ENCODE results near the gene LRIT3.
"Not testable (repeated sequence)": the region's sequence is repeated elsewhere in the genome, so short reads cannot be mapped to it uniquely, and the experiment has no call there.

The LRIT3 gene

DNA sequence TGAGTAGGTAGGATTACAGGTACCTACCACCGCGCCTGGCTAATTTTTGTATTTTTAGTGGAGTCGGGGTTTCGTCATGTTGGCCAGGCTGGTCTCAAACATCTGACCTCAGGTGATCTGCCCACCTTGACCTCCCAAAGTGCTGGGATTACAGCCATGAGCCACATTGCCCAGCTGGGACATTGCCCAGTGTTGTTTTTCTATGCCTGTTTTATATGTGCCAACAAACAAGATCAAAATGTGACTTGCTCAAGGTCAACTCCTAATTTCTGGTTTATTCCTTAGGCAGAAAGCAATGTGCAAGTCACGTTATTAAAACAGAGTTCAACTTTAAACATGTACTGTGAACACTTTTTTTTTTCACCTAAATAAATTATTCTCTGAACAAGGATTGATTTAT lies 2.7 kb downstream of the LRIT3 start:
- no peak for DNase-seq

DNA sequence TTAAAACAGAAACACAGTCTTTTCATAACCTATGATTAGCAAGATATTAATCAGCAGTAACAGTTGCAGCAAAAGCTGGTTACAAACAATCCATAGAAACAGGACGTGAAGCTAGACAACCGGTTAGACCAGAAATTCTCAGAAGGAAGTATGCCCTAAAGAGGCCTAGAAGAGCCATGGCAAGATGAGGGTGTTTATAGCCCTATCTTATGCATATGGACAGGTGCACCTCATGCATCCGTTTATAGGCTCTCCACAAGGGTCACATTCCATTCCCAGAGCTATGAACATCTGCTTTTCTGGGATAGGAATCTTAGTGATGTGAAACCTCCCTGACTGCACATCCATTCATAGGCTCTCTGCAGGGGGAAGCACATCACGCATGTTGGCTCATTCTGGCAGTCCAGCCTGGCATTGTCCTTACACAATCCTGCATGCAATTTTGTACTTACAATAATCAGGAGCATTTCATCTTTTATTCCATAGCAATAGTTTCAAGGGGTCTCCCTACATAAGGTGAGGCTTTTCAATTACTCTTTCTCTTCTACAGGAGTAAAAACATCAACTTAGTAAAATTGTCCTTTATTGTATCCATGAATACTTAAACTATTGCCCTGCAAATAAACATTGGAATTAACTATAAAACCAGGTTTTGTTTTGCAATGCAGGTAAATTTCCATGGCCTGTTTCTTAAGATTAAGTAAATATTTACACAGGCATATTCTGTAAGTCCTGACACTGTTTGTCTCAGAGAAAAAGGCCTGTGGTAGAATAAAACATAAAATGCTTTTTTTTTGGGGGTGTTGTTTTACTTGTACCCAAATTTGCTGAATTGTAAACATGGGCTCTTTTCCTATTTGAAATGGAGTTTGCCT lies 11.8 kb downstream of the LRIT3 start:
- DNase-seq, result not testable (repeated sequence)

DNA sequence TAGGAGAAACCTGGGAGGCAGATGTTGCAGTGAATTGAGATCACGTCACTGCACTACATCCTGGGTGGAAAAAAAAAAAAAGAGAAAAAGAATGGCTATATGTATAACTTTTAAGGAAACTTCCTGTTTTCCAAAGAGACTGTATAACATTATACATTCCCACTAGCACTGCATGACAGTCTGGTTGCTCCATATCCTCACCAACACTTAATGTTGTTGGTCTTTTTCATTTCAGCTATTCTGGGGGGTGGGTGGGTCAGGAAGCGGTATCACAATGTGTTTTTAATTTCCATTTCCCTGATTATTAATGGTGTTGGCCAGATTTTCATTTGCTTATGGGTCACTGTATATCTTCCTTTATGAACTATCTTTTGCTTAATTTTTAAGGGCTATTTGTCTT lies 13.4 kb downstream of the LRIT3 start:
- no peak for DNase-seq

DNA sequence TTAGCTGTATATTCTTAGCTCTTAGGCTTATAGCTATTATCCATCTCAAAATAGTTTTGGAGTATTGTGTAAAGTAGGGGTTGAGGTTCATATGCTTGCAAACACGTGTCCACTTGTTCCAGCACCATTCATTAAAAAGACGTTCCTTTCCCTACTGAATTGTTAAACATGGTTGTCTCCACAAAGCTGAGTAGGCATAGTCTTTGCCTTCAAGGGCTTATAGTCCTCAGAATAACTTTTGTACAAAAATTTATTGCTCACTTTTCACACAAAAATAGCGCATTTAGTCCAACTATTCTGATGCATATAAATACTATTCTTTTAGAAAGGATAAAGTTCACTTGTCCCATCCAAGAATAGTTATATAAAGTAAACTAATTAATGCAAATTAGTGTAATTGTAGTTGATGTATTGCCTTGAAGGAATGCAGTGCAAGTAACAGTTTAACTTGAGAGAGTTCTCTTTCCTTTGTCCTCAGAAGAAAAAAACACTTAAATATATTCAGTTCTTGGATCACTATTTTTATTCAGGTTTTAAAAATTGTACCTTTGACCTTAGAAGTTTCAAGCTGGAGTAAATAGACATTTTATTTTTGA lies 14.1 kb downstream of the LRIT3 start:
- DNase-seq, result no peak

DNA sequence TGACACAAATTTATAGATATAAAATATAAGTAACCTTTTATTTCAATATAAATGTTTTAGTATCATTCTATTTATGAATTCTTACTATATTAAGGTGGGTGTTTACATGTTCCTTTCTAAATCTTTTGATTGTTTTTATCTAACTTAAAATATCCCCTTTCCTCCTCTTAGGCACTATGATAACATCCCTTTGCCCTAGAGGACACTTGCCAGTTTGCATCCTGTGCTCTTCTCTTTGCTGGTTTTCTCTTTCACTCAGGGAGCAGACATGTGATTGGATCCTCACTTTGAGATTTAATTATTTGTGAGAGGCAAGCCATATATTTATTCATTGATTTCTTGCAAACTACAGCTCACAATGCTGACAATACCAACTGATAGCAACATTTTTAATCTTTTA lies 16.2 kb downstream of the LRIT3 start:
- DNase-seq, result no peak

DNA sequence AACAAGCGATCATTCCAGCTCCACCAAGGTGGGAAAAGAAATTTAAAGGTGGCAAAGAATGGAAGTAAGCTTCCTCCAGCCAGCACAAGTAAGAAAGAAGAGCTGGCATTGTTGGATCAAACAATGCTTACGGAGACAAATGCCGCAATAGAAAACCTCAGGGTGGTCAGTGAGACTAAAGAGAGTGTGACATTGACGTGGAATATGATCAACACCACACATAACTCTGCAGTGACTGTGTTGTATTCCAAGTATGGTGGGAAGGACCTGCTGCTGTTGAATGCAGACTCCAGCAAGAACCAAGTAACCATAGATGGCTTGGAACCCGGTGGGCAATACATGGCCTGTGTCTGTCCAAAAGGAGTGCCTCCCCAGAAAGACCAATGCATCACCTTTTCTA lies 22.2 kb downstream of the LRIT3 start:
- no peak for DNase-seq

DNA sequence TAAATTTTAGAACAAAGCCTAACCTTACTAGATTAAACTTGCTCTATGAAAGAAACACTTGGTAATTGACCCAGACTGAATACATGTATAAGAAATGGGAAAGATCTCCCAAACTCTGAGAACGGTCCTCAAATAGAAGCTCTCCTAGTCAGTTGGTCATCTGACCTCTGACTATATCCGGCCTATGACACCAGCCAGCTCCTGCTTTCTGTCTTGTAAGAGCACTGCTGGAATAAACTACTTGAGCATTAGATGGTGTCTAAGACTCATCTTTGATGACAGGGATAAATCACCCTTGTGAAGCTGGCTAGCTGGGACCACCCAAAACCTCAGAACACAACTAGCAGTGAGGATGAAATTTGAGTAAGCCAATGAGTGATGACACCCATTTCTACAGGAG lies 24.2 kb downstream of the LRIT3 start:
- no peak for DNase-seq

DNA sequence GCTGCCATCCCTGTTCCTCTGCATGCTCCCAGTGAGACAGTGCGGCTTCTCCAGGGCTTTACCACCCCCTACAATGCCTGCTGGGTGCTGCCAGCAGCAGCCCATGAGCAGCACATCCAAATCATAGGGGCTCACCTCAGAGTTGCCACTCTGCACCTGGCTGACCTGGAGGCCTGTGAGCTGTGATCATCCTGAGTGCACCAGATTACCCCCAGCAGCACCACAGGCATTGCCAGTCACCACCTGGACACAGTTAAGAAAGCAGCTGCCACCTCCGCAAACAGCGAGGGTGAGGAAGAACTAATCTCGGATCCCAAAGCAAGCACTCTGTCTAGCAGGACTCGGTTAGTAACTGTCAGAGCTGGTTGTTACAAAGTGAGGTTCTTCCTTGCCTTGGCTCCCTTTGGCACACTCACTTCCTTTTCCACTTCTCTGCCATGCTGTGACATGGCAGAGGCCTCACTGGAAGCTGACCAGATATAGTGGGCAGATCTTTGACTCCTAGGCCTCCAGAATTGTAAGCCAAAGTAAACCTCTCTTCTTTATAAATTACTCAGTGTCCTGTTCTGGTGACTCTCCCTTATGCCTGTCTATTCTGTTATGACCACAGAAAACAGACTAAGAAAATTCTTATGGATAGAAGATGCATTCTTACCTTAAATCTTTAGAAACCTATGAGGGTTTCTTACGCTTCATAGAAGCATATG lies 25.2 kb downstream of the LRIT3 start:
- DNase-seq, result no peak

DNA sequence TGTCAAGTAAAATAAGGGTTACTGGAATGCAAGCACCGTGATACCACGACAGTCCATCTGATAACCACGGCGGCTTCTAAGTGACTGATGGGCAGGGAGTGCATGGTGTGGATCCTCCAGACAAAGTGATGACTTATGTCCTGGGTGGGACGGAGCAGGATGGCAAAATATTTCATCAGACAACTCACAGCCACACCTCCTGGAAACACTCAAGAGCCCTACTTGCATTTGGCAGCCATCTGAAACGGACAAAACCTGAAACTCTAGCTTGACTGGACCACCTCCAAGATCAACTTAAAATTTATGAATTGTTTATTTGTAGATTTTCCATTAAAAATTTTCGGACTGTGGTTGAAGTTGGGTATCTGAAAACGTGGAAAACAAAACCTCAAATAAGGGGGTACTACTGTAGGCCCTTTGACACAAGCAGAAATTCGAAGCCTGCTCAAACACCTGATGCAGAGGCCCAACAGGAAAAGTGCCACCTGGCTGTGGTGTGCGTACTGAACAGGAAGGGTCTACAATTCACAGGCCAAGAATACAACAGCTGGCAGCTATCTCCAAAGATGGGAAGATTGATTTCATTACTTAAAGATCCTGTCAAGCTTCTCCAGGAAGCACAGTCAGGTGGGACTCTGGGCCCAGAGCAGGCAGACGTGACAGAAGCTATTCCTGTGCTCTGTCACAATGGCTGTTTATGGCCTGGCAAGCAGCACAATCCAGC lies 26.0 kb downstream of the LRIT3 start:
- DNase-seq, result no peak

DNA sequence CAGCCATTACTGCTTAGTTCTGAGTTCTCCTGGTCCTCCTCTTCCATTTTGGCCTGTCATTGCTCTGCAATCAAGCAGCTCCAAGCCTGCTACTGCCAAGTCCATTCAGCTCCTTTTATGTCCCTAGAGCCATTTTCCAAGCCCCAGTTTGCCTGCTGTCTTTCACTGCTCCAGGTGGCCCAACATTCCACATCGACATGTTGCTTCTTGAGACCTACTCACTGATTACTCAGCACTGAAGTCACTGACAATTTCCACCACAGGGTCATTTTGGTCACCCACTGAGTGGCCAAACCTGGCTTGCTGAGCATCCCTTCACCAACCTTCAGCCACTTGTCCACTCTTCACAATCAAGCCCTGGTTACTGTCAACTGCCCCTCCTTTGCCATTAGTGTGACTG lies 27.2 kb downstream of the LRIT3 start:
- no peak for DNase-seq

DNA sequence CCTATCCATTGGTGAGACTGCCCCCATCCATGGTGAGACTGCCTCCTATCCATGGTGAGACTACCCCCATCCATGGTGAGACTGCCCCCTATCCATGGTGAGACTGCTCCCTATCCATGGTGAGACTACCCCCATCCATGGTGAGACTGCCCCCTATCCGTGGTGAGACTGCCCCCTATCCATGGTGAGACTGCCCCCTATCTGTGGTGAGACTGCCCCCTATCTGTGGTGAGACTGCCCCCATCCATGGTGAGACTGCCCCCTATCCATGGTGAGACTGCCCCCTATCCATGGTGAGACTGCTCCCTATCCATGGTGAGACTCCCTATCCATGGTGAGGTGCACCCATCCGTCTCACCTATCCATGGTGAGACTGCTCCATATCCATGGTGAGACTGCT lies 27.6 kb downstream of the LRIT3 start:
- not testable (repeated sequence) for DNase-seq

DNA sequence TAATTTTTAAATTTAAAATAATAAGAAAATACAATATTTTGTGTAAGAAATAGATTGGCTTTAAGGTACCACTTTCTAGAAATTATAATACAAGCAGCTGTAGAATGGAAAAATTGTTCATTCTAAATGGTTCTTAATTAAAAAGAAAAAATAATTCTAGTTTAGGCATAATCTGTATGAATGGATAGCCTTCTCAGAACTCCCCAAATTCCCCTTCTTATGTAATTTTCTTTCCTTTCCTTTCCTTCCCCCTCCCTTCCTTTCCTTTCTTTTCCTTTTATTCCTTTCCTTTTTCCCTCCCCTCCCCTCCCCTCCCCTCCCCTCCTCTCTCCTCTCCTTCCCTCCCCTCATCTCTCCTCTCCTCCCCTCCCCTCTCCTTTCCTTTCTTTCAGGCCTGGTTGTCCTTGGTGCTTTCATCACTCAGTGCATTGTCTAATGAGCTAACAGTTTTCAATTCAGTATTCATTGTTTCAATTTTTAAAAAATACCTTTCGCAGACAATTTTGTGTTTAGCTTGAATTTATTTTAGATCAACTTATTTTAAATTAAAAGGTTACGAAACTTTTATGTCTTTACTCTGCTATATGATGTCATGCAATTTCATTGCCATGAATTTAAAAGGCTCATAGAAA lies 28.8 kb downstream of the LRIT3 start:
- no peak for DNase-seq

DNA sequence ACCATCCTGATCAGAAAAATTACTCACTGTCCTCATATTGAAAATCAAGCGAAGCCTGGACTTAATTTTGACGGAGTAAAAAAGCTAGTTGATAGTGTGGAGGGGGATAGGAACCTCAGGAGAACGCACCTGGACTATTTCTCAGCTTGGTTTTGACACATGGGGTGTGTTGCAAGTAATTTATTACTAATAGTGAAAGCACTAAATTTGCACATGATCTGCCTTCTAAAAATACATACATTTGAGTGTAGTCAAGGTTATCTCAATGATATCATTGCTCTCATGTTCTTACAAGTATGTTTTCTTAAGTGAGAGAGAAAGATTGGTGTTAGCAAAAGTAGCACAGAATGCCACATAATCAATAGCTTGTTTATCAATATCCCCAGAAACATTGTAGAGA lies 29.5 kb downstream of the LRIT3 start:
- no peak for DNase-seq

DNA sequence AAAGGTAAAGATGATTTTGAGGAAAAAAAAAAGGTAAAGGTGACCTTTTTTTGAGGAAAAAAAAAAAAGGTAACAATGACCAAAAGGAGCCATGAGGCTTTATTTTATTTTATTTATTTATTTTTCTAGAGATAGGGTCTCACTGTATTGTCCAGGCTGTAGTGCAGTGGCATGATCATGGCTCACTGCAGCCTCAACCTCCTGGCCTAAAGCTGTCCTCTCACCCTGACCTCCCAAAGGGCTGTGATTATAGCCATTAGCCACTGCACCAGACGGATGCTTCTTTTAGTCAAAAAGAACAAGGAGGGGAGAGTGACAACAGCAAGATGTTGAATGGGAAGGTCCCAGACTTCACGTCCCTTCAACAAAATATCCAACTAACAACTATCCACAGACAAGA lies 30.4 kb downstream of the LRIT3 start:
- DNase-seq, result no peak

DNA sequence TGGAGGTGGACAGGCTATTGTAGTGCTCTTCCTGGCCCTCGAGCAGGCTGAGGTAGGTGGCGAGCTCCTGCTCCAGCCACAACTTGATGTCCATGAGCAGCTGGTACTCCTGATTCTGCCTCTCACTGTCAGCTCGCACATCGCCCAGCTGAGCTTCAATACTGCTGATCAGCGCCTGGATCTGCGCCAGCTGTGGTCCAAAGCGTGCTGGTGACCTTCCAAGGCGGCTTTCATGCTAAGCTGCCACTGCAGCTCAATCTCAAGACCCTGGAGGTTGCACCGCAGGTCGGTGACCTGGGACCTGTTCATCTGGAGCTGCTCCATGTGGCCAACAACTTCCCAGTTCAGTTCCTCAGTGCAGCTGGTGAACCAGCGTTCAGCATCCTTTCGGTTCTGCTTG lies 31.2 kb downstream of the LRIT3 start:
- DNase-seq, result no peak

DNA sequence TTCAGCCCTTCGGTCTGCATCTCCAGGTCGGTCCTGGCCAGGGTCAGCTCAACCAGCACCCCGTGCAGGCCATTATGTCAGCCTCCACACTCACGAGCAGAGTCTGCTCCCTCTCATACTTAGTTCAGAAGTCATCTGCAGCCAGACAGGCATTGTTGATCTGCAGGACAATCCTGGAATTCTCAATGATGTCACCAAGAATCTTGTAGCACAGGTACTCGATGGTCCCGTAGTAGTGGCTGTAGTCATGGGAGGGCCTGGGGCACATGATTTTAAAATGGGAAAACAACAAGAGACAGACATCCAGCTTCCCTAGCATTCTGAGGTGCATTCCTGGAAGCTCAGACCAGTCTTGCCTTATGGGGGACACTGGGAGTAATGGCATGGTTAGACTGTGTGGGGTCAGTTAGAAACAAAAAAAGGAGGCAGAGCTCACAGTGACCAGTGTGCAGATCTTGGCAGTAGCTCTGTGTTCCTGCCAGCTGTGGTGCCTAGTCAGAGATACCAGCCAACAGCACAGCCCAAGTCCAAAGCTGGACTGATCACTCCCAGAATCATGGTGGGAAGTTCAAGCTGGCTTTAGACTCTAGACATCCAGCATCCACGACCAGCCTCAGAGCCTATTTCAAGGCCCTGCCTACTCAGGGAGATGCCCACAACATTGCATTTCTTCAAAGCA lies 31.9 kb downstream of the LRIT3 start:
- DNase-seq, result no peak

DNA sequence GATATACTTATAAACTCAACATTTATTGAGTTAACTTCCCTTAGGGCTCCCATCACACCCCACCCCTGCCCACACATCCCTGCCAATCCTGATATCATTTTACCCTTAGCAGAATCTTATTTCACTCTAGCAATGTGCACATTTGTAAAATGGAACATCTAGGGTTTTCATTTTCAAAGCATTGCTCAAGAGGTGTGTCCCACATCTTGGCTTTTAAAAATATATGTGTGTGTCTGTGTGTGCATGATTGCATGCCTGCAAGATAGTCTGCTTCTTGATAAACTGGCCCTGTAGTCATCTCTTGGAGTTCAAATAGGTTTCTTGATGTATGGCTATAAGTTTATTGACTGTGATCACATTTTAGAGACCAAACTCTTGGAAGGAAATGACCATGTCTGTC lies 38.4 kb downstream of the LRIT3 start:
- no peak for DNase-seq

DNA sequence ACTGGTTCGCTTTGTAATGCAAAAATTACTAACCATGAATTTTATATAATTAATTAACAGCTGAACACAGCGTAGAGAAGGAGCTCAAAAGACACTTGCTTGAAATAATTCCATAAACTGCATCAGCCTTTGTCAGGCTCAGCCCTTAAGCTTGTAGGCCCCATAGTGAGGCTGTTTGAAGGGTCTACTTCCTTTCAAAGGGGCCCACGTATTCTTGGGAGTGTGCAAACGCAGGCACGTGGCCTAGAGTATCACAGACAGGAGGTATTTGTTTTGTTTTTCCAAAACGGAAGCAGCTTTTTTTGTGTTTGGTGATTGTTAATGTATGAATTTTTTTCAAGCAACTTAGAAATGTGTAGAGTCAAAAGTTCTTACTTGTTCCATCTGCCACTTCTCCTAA lies 39.2 kb downstream of the LRIT3 start:
- no peak for DNase-seq

DNA sequence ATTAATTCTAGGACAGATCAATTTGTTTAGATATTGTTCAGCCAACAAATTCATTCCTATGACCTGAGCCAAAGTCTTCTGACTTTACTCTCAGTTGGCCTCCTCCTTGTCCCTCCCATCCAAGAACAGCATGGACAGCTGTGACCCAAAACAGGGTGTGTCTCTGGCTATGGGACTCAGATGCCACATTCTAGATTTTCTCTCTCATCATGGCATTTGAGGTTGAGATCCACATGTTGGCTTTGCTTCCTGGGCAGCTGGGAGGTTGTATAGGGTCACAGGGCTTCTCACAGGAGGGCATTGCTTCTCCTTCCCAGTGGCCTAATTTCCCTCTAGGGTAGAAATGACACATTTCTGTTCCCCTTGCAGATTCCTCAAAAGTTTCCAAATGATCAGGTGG lies 42.2 kb downstream of the LRIT3 start:
- no peak for DNase-seq

DNA sequence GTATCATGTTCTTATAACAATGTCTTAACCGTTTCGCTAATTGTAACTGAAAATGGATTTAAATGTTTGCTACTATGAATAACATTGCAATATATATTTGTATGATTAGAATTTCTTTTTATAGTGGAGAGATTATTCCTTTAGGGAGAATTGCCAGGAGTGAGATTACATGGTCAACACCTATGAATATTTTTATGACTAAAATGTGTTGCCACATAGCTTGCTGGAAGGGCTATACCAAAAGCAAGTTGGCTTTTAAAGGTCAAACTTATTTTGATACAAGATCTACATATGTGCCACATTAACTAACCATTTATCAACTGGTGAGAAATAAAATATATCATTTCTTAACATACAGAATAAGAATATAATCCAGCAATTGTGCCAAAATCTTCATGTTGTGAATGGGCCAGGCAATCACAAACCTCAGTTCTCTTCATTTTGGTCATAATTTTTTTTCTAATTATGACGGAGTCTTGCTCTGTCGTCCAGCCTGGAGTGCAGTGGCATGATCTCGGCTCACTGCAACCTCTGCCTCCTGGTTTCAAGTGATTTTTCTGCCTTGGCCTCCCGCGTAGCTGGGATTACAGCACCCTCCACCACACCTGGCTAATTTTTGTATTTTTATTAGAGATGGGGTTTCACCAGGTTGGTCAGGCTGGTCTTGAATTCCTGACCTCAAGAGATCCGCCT lies 54.8 kb downstream of the LRIT3 start:
- DNase-seq, result no peak

DNA sequence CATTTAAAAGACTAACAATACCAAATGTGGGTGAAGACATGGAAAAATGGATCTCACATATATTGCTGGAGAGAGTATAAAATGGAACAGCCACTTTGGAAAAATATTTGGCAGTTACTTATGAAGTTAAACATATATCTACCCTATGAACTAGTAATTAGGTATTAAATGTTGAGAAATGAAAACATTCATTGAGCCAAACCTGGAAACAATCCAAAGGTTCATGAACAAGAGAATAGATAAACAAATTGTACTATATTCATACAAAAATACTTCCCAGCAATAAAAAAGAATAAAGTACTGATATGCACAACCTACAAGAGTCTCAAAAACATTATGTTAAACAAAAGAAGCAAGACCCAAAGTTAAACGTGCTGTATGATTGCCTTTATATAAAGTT lies 60.8 kb downstream of the LRIT3 start:
- no peak for DNase-seq

DNA sequence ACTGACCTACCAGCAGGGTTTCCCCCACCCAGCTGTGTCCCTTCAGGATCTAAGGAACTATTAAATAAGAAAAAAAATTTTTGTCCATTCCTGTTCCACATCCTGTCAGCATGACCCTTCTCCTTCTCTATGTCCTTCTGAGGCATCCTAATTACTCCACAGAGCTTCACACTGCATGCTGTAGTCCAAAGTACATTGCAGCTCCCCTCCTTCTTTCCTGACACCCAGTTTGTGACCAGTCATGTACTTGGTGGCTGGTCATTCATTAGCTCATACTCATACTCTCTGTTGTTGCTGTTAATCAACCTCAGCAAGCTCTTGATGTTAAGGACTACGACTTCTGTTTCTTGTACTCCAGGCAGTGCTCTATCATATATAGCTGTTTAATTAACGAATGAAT lies 62.3 kb downstream of the LRIT3 start:
- no peak for DNase-seq
